ENCODE measurements around the gene MRPS21.
"Not testable (repeated sequence)": the region's sequence is repeated elsewhere in the genome, so short reads cannot be mapped to it uniquely, and the experiment has no call there.

The MRPS21 gene

GRCh38 chr1:150308585-150308984 is 14.9 kb downstream of the MRPS21 start:
- not testable (repeated sequence) for H3K27ac ChIP-seq (ENCODE audit: insufficient read depth, low read depth, low read length, poor library complexity, severe bottlenecking); H3K4me3 ChIP-seq (ENCODE audit: insufficient read depth, low read depth, low read length); H3K27me3 ChIP-seq (ENCODE audit: control insufficient read depth, insufficient read depth, low read length, poor library complexity, severe bottlenecking); H3K4me1 ChIP-seq (ENCODE audit: control insufficient read depth, insufficient read depth, low read length); H3K9me3 ChIP-seq (ENCODE audit: control insufficient read depth, low read length)
- WGBS, 2 experiments = 90 to 97% methylated on average over 9 of the region's 9 CpGs
- H3K36me3 ChIP-seq (ENCODE audit: control insufficient read depth, insufficient read depth, low read length) = peaks cover 13% of the 10 kb centered on the region

- H3K4me3 ChIP-seq (ENCODE audit: insufficient read depth, low read depth, low read length) = no peak overlapping the region
- no peaks in the 10 kb centered on the region for H3K4me1 ChIP-seq (ENCODE audit: control insufficient read depth, insufficient read depth, low read length)
- H3K27ac ChIP-seq (ENCODE audit: insufficient read depth, low read depth, low read length, poor library complexity, severe bottlenecking) = no peak overlapping the region
- H3K36me3 ChIP-seq (ENCODE audit: control insufficient read depth, insufficient read depth, low read length) = peaks cover 8% of the 10 kb centered on the region
- 91 to 92% methylated on average over 10 of the region's 10 CpGs for WGBS, 2 experiments
- no peaks in the 10 kb centered on the region for H3K9me3 ChIP-seq (ENCODE audit: control insufficient read depth, low read length)
- H3K27me3 ChIP-seq (ENCODE audit: control insufficient read depth, insufficient read depth, low read length, poor library complexity, severe bottlenecking) = no peaks in the 10 kb centered on the region
Observed at GRCh38 chr1:150309758-150310508, 16.3 kb downstream of the MRPS21 start.

- no peaks in the 10 kb centered on the region for H3K27me3 ChIP-seq (ENCODE audit: control insufficient read depth, insufficient read depth, low read length, poor library complexity, severe bottlenecking)
- WGBS, 2 experiments = 85 to 96% methylated on average over 2 of the region's 2 CpGs
- no peaks in the 10 kb centered on the region for H3K9me3 ChIP-seq (ENCODE audit: control insufficient read depth, low read length)
- H3K4me3 ChIP-seq (ENCODE audit: insufficient read depth, low read depth, low read length) = no peak overlapping the region
- no peaks in the 10 kb centered on the region for H3K4me1 ChIP-seq (ENCODE audit: control insufficient read depth, insufficient read depth, low read length)
- no peak overlapping the region for H3K27ac ChIP-seq (ENCODE audit: insufficient read depth, low read depth, low read length, poor library complexity, severe bottlenecking)
- peaks cover 8% of the 10 kb centered on the region for H3K36me3 ChIP-seq (ENCODE audit: control insufficient read depth, insufficient read depth, low read length)
Observed at GRCh38 chr1:150311762-150312161, 18.1 kb downstream of the MRPS21 start.

- 86 to 95% methylated on average over 3 to 4 of the region's 4 CpGs for WGBS, 2 experiments
- not testable (repeated sequence) for H3K27me3 ChIP-seq (ENCODE audit: control insufficient read depth, insufficient read depth, low read length, poor library complexity, severe bottlenecking); H3K9me3 ChIP-seq (ENCODE audit: control insufficient read depth, low read length); H3K4me1 ChIP-seq (ENCODE audit: control insufficient read depth, insufficient read depth, low read length); H3K4me3 ChIP-seq (ENCODE audit: insufficient read depth, low read depth, low read length); H3K36me3 ChIP-seq (ENCODE audit: control insufficient read depth, insufficient read depth, low read length); H3K27ac ChIP-seq (ENCODE audit: insufficient read depth, low read depth, low read length, poor library complexity, severe bottlenecking)
Observed at GRCh38 chr1:150314691-150315090, 21.0 kb downstream of the MRPS21 start.

- WGBS, 2 experiments = 92 to 97% methylated on average over 8 of the region's 8 CpGs
- no peak overlapping the region for H3K27ac ChIP-seq (ENCODE audit: insufficient read depth, low read depth, low read length, poor library complexity, severe bottlenecking)
Observed at GRCh38 chr1:150320667-150320978, 27.0 kb downstream of the MRPS21 start.

GRCh38 chr1:150321826-150322166 is 28.1 kb downstream of the MRPS21 start:
- Histone ChIP-seq H3K27ac (ENCODE audit: insufficient read depth, low read depth, low read length, poor library complexity, severe bottlenecking) (peak overlapping the region; percentile 9), H3K27me3 (ENCODE audit: control insufficient read depth, insufficient read depth, low read length, poor library complexity, severe bottlenecking) (no peaks in the 10 kb centered on the region), H3K9me3 (ENCODE audit: control insufficient read depth, low read length) (no peaks in the 10 kb centered on the region), H3K4me1 (ENCODE audit: control insufficient read depth, insufficient read depth, low read length) (no peaks in the 10 kb centered on the region), H3K4me3 (ENCODE audit: insufficient read depth, low read depth, low read length) (peak overlapping the region; percentile 68), H3K36me3 (ENCODE audit: control insufficient read depth, insufficient read depth, low read length) (peaks cover 20% of the 10 kb centered on the region)
- WGBS, 2 experiments = 2 to 8% methylated on average over 7 to 9 of the region's 9 CpGs

More at GRCh38 chr1:150320667-150320978, 27.0 kb downstream of the MRPS21 start:
- peaks cover 9% of the 10 kb centered on the region for H3K36me3 ChIP-seq (ENCODE audit: control insufficient read depth, insufficient read depth, low read length)
- no peaks in the 10 kb centered on the region for H3K4me1 ChIP-seq (ENCODE audit: control insufficient read depth, insufficient read depth, low read length)
- peak overlapping the region; percentile 68 for H3K4me3 ChIP-seq (ENCODE audit: insufficient read depth, low read depth, low read length)
- H3K27me3 ChIP-seq (ENCODE audit: control insufficient read depth, insufficient read depth, low read length, poor library complexity, severe bottlenecking) = no peaks in the 10 kb centered on the region
- no peaks in the 10 kb centered on the region for H3K9me3 ChIP-seq (ENCODE audit: control insufficient read depth, low read length)

GRCh38 chr1:150322310-150322709 is 28.6 kb downstream of the MRPS21 start:
- 93 to 95% methylated on average over 3 of the region's 3 CpGs for WGBS, 2 experiments
- Histone ChIP-seq H3K4me1 (ENCODE audit: control insufficient read depth, insufficient read depth, low read length) (no peaks in the 10 kb centered on the region), H3K36me3 (ENCODE audit: control insufficient read depth, insufficient read depth, low read length) (peaks cover 23% of the 10 kb centered on the region), H3K27me3 (ENCODE audit: control insufficient read depth, insufficient read depth, low read length, poor library complexity, severe bottlenecking) (no peaks in the 10 kb centered on the region), H3K27ac (ENCODE audit: insufficient read depth, low read depth, low read length, poor library complexity, severe bottlenecking) (no peak overlapping the region), H3K9me3 (ENCODE audit: control insufficient read depth, low read length) (no peaks in the 10 kb centered on the region), H3K4me3 (ENCODE audit: insufficient read depth, low read depth, low read length) (peak overlapping the region; percentile 68)

- H3K4me1 ChIP-seq (ENCODE audit: control insufficient read depth, insufficient read depth, low read length) = no peaks in the 10 kb centered on the region
- no peak overlapping the region for H3K4me3 ChIP-seq (ENCODE audit: insufficient read depth, low read depth, low read length)
- H3K36me3 ChIP-seq (ENCODE audit: control insufficient read depth, insufficient read depth, low read length) = peaks cover 43% of the 10 kb centered on the region
- 94 to 96% methylated on average over 7 of the region's 7 CpGs for WGBS, 2 experiments
- H3K27me3 ChIP-seq (ENCODE audit: control insufficient read depth, insufficient read depth, low read length, poor library complexity, severe bottlenecking) = no peaks in the 10 kb centered on the region
- no peaks in the 10 kb centered on the region for H3K9me3 ChIP-seq (ENCODE audit: control insufficient read depth, low read length)
- H3K27ac ChIP-seq (ENCODE audit: insufficient read depth, low read depth, low read length, poor library complexity, severe bottlenecking) = no peak overlapping the region
Observed at GRCh38 chr1:150332651-150333290, 39.1 kb downstream of the MRPS21 start.

- WGBS, 2 experiments = 95 to 96% methylated on average over 3 to 4 of the region's 4 CpGs
- no peaks in the 10 kb centered on the region for H3K27me3 ChIP-seq (ENCODE audit: control insufficient read depth, insufficient read depth, low read length, poor library complexity, severe bottlenecking)
- no peaks in the 10 kb centered on the region for H3K9me3 ChIP-seq (ENCODE audit: control insufficient read depth, low read length)
- H3K4me3 ChIP-seq (ENCODE audit: insufficient read depth, low read depth, low read length) = no peak overlapping the region
- H3K36me3 ChIP-seq (ENCODE audit: control insufficient read depth, insufficient read depth, low read length) = peaks cover 42% of the 10 kb centered on the region
- no peaks in the 10 kb centered on the region for H3K4me1 ChIP-seq (ENCODE audit: control insufficient read depth, insufficient read depth, low read length)
- no peak overlapping the region for H3K27ac ChIP-seq (ENCODE audit: insufficient read depth, low read depth, low read length, poor library complexity, severe bottlenecking)
Observed at GRCh38 chr1:150346316-150346715, 52.7 kb downstream of the MRPS21 start.

- H3K4me1 ChIP-seq (ENCODE audit: control insufficient read depth, insufficient read depth, low read length) = no peaks in the 10 kb centered on the region
- H3K9me3 ChIP-seq (ENCODE audit: control insufficient read depth, low read length) = no peaks in the 10 kb centered on the region
- peaks cover 15% of the 10 kb centered on the region for H3K36me3 ChIP-seq (ENCODE audit: control insufficient read depth, insufficient read depth, low read length)
- H3K4me3 ChIP-seq (ENCODE audit: insufficient read depth, low read depth, low read length) = no peak overlapping the region
- WGBS, 2 experiments = 90 to 97% methylated on average over 4 of the region's 4 CpGs
- no peaks in the 10 kb centered on the region for H3K27me3 ChIP-seq (ENCODE audit: control insufficient read depth, insufficient read depth, low read length, poor library complexity, severe bottlenecking)
- no peak overlapping the region for H3K27ac ChIP-seq (ENCODE audit: insufficient read depth, low read depth, low read length, poor library complexity, severe bottlenecking)
Observed at GRCh38 chr1:150352866-150353265, 59.2 kb downstream of the MRPS21 start.
